NCI-H510A (cell line): ENCODE measurements around the gene CCDC157.

Source experiments
- DNase-seq: peaks from one replicate; lab custom pipeline; 2025; lab: John Stamatoyannopoulos, UW

Gene CCDC157

GRCh38 chr22:30356449-30357235, at the start of gene CCDC157, which contains the start of gene SF3A1:
Gene CCDC157, plus strand, starts transcription at chr22:30357007. Its CDS starts 8,994 bp downstream, at chr22:30366001.
Gene SF3A1, minus strand, starts transcription at chr22:30356894. Its CDS starts 102 bp downstream, at chr22:30356792.
- peak; percentile 81 for DNase-seq

GRCh38 chr22:30307041-30307574, 49.7 kb upstream of the CCDC157 start:
- no peak for DNase-seq

- DNase-seq = no peak
These were observed 48.7 kb upstream of the CCDC157 start for GRCh38 chr22:30308093-30308492.

- DNase-seq = no peak
These were observed 48.1 kb upstream of the CCDC157 start for GRCh38 chr22:30308518-30309230.

GRCh38 chr22:30309951-30310741, 46.7 kb upstream of the CCDC157 start:
- DNase-seq = no peak

GRCh38 chr22:30310881-30311771, 45.7 kb upstream of the CCDC157 start:
- DNase-seq = no peak

- no peak for DNase-seq
These were observed 44.8 kb upstream of the CCDC157 start for GRCh38 chr22:30312053-30312452.

GRCh38 chr22:30313527-30314363, 43.1 kb upstream of the CCDC157 start:
- no peak for DNase-seq

GRCh38 chr22:30314915-30315314, 41.9 kb upstream of the CCDC157 start:
- no peak for DNase-seq

GRCh38 chr22:30315962-30316576, 40.7 kb upstream of the CCDC157 start:
- no peak for DNase-seq

- DNase-seq = no peak
These were observed 39.0 kb upstream of the CCDC157 start for GRCh38 chr22:30317778-30318177.

- no peak for DNase-seq
These were observed 37.9 kb upstream of the CCDC157 start for GRCh38 chr22:30318799-30319419.

- no peak for DNase-seq
These were observed 36.7 kb upstream of the CCDC157 start for GRCh38 chr22:30320021-30320556.

- no peak for DNase-seq
These were observed 35.3 kb upstream of the CCDC157 start for GRCh38 chr22:30321461-30321860.

GRCh38 chr22:30323246-30323645, 33.6 kb upstream of the CCDC157 start:
- DNase-seq = no peak

GRCh38 chr22:30324014-30324730, 32.6 kb upstream of the CCDC157 start:
- DNase-seq = no peak

GRCh38 chr22:30325065-30325720, 31.6 kb upstream of the CCDC157 start:
- DNase-seq = no peak
